ACHN (cell line): Measurements from ENCODE around the gene SMARCE1.

Source experiments
- DNase-seq: peaks from one replicate; pipeline ENCODE4 v3.0.0-alpha.2; 2015
- in situ Hi-C: cut with HindIII; loops from 2 replicates; pipeline ENCODE4 v1.10.0; 2017; ENCODE audit warnings: low sequenced_read_pairs, low pct_ligation_motif_present, low pct_unique_long_range_greater_than_20kb

Gene SMARCE1

DNA sequence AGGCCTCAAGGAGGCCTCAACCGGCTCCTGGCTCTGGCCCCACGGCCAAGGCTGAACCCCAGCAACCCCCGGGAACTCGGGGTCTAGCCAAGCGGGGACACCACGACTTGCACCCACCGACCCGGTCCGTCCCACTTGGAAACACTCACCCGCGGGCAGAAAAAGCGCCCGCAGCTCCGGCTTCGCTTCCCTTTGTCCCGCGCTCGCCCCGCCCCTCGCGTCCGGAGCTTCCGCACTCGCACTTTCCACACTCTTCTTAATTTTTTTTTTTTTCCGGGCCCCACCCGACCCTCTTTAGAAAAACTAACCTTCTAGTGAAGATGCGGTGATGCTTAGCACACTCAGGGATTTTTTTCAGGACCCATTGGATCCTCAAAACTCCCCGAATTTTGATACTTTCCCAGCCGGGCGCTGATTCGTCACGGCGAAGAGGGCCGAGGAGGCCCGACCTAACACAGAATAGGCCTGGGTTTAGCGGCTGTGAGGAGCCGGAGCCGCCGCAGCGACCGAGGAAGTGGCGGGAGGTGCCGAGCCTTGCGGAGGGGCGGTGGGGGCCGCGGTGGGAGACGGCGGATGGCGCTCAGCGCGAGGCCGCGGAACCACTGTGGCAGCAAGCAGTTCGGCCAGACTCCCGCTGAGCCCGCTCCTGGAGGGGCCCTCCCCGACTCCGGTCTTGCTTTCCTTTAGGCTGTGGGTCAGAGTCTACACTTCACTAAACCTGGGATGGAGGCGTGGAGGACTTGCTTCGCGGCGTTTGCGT, at the start of gene SMARCE1:
TSS of gene SMARCE1 (minus strand) at position 195 of the 760 bp plus-strand sequence. CDS start 2,016 bp downstream, outside the sequence.
- DNase-seq = peak; percentile 87
- in situ Hi-C loops = no loop called here

DNA sequence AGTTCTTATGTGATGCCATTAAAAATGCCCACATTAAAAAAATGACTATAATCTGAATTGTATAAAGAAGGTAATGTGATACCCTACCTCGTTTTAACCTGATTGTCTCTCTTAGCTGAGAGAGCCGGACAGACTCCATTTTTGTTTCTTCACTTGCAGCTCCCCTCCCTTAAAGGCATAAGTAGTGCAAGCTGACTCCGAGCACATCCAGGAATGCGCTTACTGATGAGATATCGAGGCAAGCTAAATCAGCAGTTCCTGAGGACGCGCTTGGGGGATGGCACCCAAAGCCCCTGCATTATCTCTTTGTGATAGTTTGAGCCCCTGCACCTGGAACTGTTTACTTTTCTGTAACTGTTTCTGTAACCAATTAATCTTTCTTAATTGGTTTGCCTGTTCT, 49.7 kb upstream of the SMARCE1 start:
- in situ Hi-C loops = no loop called here
- no peak for DNase-seq

DNA sequence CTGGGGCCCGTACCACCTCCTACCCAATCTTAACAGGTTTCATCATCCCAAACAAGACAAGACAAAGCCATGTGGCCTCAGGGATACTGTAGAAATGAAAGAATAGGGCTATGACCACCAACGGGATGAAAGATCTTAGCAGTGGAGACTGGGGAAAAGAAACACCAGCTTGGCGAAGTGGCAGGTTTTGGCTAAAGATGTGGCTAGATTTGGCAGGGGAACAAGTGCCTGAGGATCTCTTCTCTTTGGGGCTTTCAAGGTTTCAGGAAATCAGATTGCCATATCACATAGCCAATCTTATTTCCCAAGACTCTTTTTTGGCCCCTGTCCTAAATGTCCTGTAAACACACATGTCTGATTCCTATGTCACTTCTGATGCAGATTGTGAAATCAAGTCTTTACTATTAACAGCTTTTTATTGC, 49.0 kb upstream of the SMARCE1 start:
- in situ Hi-C loops = no loop called here
- DNase-seq = no peak

DNA sequence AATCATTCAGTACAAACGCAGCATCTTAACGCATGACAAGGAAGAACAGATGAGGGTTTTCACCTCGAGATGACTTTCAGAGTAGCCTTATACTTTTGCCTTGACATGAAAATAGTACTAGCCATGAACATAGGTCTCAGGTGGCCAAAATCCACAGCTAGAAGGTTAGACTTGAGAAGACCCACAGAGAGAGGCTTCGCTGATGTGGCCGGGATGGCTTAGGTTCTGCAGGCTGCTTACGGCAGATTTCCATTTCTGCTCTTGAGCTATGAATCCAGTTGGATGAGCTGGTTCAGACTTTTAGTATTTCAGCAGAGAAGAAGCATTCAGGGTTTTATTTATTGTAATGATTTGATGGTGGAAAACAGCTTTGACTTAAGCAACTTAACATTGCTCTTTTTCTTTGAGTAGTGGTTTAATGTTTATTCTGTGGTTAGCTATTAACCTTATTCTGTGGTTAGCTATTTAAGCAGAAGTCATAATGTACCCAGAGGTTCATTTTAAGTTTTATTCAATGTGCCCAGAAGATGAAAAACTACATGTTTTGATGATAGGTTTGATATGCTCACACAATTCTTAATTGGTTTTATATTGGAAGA, 48.4 kb upstream of the SMARCE1 start:
- in situ Hi-C loops = no loop called here
- peak; percentile 33 for DNase-seq

DNA sequence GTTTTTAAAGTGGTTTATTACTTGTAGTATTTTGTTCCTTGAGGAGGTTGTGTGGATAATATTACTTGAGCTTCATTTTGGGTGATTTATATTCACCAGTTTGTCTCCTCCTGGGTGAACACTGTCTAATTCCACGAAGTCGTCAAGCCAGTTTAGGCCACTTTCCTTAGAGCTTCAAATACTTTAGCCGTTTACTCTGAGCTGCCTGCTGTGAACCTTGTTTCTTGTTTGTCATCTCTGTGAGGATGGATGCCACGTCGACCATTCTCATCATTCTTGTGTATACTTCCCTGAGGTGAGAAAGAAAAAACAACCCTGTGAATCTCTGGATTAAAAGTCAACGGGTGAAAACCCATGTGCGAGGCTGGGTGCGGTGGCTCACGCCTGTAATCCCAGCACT, 47.0 kb upstream of the SMARCE1 start:
- no peak for DNase-seq
- in situ Hi-C loops = no loop called here

DNA sequence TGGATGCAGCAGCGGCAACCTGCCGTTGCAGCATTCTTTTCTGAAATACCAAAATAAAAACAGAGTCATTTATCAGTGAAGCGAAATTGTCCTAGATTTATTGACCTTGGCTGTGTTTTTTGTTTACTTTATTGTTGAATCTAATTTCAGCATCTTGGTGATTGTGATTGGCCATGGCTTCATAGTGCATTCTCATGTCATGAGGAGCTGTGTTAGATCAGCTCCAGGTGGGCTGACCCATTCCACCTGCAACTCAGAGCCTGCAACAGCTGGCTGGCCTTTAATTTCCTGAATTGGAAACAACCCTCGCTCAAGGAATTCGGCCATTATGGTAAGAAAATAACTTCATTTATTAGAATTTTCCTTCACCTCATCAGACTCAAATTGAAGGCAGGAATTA, 39.5 kb upstream of the SMARCE1 start:
- in situ Hi-C loops = no loop called here

DNA sequence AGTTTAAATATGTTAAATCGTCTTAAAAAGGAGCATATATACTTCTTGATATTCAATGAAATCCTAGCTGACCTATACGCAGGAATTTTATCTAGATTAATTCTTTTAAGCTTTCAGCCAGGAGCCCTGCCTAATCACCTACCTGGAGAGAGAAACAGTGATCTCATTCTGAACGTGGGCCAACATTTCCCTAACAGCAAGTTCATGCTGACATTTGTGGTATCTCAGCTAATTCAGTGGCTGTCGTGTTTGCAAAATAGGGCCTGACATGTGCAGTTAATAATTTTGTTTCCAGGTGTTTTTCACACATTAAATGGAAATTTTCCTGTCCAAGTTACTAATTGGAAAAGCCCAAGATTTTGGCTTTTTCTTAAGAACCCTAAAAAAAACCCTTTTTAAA, 38.6 kb upstream of the SMARCE1 start:
- no peak for DNase-seq

More for the DNA sequence above, 39.5 kb upstream of the SMARCE1 start:
- DNase-seq = no peak

DNA sequence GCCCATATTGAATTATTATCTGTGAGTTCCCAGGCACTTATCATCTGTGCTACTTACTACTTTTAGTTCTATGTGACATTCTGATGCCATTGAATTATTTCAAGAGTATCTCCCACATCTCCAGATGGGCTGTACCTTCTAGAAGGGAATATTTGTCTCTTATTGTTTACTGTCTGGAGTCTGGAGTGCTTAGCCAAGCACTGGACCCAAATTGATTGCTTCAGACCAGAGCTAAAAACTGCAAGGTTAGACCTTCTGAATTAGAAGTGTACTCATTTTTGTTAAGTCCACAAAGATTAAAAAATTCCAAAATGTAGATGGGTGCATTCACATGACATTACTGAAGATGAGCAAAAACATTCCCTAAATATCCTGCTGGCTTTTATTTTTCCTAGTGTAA, 33.4 kb upstream of the SMARCE1 start:
- no peak for DNase-seq
- in situ Hi-C loops = no loop called here

More for the DNA sequence above, 38.6 kb upstream of the SMARCE1 start:
- in situ Hi-C loops = no loop called here

DNA sequence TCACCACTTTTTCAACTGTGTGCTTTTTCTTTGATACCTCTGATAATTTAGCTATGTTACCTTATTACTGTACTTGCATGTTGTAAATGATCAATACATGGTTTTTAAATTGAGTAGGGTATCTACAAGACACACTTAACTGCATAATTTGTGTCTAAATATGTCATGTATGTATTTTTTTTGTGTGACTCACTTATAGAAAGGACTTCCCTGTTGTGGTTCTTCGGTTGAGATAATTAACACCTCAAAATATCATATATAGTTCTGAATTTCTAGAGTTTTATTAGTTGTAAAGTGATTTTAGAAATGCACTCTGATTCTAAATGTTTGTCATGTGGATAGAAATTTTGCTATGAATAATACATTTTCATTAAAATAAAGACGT, 31.9 kb upstream of the SMARCE1 start:
- in situ Hi-C loops = no loop called here
- DNase-seq = no peak

DNA sequence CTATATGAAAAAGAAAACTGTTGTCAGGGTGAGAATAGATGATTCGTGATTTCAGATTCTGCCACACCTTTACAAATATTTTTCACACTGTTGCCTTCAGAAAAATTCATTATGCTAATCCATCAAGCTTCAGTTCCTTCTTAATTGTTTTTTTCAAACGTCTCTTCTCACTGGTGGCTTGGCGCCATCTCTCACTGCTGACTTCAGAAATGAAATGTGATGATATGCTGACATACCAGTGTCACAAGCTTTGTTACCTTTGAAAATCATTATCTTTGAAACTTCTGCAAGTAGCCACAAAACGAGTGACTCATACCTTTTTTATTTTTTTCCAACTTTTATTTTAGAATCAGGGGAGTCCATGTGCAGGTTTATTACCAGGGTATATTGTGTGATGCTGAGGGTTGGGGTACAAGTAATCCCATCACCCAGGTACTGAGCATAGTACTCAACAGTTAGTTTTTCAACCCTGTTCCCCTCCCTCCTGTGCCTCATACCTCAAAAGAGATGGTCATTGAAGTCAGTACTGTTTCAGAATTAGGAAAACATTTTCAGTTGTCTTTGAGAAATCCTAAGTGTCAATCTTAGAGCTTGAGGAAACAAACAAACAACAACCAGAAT, 31.4 kb upstream of the SMARCE1 start:
- peak; percentile 31 for DNase-seq

DNA sequence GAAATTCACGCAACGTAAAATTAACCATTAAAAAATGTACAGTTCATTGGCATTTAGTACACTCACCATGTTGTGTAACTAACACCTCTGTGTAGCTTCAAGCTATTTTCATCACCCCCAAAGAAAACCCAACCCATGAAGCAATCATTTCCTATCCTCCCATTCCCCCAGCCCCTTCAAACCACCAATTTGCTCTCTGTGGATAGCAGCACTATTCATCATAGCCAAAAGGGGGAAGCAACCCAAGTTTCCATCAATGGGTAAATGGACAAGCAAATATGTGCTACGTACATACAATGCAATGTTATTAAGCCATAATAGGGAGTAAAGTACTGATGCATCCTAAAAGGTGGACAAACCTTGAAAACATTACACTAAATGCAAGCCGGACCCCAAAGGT, 28.3 kb upstream of the SMARCE1 start:
- in situ Hi-C loops = no loop called here
- DNase-seq = no peak

More for the DNA sequence above, 31.4 kb upstream of the SMARCE1 start:
- in situ Hi-C loops = no loop called here

DNA sequence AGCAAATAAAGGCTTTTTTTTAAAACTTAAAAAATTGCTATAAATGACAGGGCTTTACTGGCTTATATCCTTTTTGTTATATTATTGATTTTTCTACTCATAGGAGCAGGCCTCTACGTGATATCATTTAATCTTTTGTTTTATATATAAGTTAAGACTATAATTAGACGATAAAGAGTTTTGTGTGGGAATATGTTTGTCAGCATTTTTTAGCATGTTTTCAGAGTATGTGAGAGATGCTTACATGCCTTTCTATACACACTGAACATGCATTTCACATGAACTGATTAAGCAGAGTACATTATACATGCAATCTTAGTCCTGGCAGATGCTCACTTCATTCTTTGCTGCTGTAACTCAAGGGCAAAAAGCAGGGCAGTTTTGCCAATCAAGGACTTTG, 25.0 kb upstream of the SMARCE1 start:
- in situ Hi-C loops = no loop called here
- DNase-seq = no peak

DNA sequence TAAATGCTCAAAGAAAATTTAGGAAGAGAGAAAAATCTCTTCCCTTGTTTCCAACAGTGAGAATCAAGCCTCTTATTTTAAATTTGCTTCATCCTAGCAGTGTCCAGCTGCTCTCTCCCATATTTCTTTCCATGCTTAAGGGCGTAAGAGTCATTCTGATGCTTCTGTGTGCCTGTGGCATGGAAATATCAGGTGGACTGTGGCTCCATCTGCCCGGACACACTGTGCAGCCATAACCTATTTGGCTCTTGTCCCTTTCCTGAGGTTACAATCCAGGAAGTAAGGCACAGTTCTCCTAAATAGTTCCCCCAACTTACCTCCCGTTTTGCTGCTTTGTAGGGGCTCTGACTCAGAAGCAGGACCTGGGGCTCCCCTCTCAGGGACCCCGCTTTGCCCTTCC, 23.7 kb upstream of the SMARCE1 start:
- no peak for DNase-seq
- in situ Hi-C loops = no loop called here

DNA sequence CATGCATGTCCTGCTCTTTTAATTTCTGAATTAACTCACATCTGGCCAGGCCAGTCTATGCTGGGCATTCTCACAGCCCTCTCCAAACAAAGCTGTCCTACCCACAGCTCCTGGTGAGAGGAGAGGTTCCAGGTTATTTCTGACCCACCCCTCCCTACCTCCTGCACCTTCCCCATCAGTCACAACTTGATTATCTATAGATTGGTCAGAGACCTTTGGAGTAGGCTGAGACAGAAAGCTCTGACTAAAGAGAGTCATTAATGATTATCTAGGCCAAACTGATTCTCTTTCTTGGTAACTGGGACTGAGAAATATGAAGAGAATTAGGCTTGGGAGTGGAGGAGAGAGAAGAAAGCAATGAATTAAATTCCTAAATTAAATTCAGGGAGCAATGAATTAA, 18.7 kb upstream of the SMARCE1 start:
- in situ Hi-C loops = no loop called here
- peak; percentile 60 for DNase-seq

DNA sequence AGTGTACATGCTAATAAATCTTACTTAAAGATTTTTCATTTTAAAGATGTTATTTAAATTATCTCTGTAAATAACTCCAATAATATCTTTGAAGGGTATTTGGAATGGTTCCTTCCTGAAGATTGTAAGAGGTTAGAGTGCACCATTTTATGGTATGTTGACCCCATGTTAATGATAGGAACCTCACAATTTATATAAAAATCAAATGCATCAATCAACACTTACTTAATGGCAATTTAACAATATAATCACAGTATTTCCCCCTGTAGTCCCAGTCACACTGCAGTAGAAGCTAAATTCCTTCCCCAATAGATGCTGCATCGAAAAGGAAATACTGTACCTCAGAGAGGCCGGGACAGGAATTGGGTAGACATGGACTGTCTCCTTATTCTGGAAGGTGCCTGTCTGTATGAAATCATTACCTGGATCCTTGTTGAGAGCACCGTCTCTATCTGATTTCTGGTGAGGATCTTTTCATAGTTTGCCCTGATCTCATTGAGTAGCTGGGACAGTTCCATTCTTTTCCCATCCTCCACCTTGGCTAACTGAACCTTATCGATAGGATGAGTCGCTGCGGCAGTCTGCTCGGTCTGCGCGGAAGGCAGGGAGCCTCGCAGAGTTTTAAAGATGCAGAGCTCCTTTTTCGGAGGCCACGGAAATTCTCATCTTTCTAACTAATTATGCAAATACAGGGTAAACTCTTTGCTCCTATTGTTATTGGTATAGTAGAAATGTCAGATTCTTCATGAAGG, 17.1 kb upstream of the SMARCE1 start, which contains the start of gene KRT222:
TSS of gene KRT222 (minus strand) at position 596 of the 752 bp plus-strand sequence. CDS start at position 518, 78 bp downstream.
- DNase-seq = peak; percentile 54
- in situ Hi-C loops = no loop called here

DNA sequence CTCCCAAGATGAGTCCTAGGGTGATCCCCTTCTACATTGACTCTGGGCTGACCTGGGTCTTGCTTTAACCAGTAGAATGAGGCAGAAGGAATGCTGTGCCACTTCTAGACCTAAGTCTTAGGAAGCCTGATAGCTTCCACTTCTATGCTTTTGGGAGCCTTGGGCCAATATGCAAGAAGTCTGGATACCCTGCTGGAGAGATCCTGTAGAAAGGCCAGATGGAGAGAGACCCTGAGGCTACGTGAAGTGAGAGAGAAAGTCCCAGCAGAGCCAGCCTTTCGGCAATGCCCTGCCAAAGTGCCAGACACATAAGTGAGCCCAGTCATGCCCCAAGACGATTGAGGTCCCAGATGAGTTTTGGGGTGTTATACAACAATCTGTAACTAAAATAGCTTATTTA, 15.6 kb upstream of the SMARCE1 start:
- in situ Hi-C loops = no loop called here

DNA sequence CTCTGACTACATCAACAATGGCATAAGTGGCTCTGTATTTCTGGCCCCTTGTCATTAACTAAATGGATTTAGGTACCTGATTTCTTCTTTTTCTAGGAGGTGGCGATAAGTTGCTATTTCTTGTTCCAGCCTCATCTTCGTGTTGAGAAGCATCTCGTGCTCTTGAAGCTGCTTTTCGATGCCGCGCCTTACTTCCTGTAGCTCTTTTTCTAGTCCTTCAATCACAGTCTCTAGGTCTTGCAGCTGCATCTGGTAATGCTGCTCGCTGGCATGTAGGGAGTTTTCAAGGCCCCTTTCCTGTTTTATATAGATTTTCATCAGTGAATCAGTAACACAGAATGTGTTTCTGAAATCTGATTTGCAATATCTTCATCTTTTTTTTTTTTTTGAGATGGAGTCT, 12.3 kb upstream of the SMARCE1 start:
- no peak for DNase-seq
- in situ Hi-C loops = no loop called here

More for the DNA sequence above, 15.6 kb upstream of the SMARCE1 start:
- DNase-seq = peak; percentile 57

DNA sequence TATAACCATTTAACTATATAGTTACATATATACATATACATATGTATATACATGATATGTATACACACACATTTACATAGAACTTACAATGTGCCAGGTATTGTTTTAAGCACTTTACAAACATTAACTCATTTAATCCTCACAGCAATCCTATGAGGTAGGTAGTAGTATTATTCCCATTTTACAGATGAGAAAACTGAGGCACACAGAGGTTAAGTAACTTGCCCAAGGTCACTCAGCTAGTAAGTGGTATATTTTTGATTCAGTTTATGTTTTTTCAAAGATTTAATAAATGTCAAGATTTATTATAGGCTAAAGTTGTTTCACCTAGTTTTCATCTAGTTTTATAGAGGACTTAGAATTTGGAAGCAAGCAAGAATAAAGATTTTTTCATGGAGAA, 10.8 kb upstream of the SMARCE1 start:
- in situ Hi-C loops = no loop called here
- DNase-seq = no peak

DNA sequence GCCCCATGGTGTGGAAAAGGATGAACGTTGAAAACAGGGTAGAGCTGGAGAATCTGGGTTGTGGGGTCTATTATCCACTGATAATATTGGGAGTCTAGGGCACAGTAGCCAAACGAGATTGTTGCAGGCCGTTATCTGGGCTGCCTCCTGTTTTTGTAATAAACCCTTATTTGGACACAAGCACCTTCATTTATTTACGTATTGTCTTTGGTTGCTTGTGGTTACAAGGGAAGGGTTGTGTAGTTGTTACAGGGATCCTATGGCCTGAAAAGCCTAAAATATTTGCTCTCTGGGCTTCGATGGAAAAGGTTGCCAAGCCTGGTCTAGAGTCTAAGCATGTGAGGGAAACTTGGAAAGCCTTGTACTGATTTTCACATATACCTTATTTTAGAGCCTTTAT, 4.3 kb upstream of the SMARCE1 start:
- no peak for DNase-seq
- in situ Hi-C loops = no loop called here
